ENCODE measurements around the gene SLIT3.

Gene SLIT3

GRCh38 chr5:168916266-168916665 lies 384.7 kb downstream of the SLIT3 start:
- DNase-seq = no peak

GRCh38 chr5:168914491-168914890 lies 386.4 kb downstream of the SLIT3 start:
- no peak for DNase-seq

- DNase-seq = no peak
Measured at GRCh38 chr5:168910874-168911273, 390.1 kb downstream of the SLIT3 start.

- DNase-seq = no peak
Measured at GRCh38 chr5:168908207-168908606, 392.7 kb downstream of the SLIT3 start.

- no peak for DNase-seq
Measured at GRCh38 chr5:168903061-168903460, 397.9 kb downstream of the SLIT3 start.

- no peak for DNase-seq
Measured at GRCh38 chr5:168899673-168900072, 401.3 kb downstream of the SLIT3 start.

- no peak for DNase-seq
Measured at GRCh38 chr5:168899264-168899663, 401.7 kb downstream of the SLIT3 start.

- DNase-seq = no peak
Measured at GRCh38 chr5:168898247-168898911, 402.6 kb downstream of the SLIT3 start.

- no peak for DNase-seq
Measured at GRCh38 chr5:168897387-168898122, 403.4 kb downstream of the SLIT3 start.

- no peak for DNase-seq
Measured at GRCh38 chr5:168895295-168896071, 405.5 kb downstream of the SLIT3 start.

GRCh38 chr5:168893283-168893682 lies 407.7 kb downstream of the SLIT3 start:
- no peak for DNase-seq

- DNase-seq = no peak
Measured at GRCh38 chr5:168892618-168893186, 408.2 kb downstream of the SLIT3 start.

GRCh38 chr5:168890816-168891812 lies 409.8 kb downstream of the SLIT3 start:
- DNase-seq = no peak

GRCh38 chr5:168889039-168889438 lies 411.9 kb downstream of the SLIT3 start:
- no peak for DNase-seq

GRCh38 chr5:168887931-168888330 lies 413.0 kb downstream of the SLIT3 start:
- DNase-seq = no peak

GRCh38 chr5:168886157-168886556 lies 414.8 kb downstream of the SLIT3 start:
- no peak for DNase-seq

- DNase-seq = no peak
Measured at GRCh38 chr5:168885324-168886120, 415.4 kb downstream of the SLIT3 start.

- DNase-seq = no peak
Measured at GRCh38 chr5:168883991-168884390, 416.9 kb downstream of the SLIT3 start.

GRCh38 chr5:168883281-168883741 lies 417.6 kb downstream of the SLIT3 start:
- DNase-seq = no peak

GRCh38 chr5:168882283-168882682 lies 418.7 kb downstream of the SLIT3 start:
- DNase-seq = no peak

Measured in Kasumi-1 (cell line).